ENCODE results near the gene DTHD1.

The DTHD1 gene

DNA sequence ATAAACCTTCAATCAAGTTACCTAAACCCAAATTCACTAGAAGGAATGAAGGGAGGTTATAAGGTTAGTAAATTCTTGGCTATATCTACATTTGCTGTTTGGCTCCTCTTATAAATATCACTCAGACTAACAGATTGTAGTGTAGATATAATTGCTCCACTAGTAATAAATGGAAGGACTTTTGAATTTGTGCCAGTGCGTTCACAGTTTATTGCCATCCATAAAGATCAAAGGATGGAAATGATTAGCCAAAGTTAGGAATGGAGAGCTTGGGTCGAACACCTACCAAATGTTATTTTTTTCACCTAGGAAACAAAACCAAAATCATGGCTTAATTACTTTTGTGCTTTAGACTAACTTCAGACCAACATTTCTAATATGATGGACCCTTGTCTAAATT is 9.2 kb downstream of the DTHD1 start:
- no peak overlapping the region for H3K4me3 ChIP-seq (ENCODE audit: low read depth, low read length)
- TF ChIP-seq, protein P1, sequence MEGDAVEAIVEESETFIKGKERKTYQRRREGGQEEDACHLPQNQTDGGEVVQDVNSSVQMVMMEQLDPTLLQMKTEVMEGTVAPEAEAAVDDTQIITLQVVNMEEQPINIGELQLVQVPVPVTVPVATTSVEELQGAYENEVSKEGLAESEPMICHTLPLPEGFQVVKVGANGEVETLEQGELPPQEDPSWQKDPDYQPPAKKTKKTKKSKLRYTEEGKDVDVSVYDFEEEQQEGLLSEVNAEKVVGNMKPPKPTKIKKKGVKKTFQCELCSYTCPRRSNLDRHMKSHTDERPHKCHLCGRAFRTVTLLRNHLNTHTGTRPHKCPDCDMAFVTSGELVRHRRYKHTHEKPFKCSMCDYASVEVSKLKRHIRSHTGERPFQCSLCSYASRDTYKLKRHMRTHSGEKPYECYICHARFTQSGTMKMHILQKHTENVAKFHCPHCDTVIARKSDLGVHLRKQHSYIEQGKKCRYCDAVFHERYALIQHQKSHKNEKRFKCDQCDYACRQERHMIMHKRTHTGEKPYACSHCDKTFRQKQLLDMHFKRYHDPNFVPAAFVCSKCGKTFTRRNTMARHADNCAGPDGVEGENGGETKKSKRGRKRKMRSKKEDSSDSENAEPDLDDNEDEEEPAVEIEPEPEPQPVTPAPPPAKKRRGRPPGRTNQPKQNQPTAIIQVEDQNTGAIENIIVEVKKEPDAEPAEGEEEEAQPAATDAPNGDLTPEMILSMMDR (IDR thresholded peaks at IDR 0.05; ENCODE audit: insufficient read depth, low read length, missing control alignments), result no peak
- ChIA-PET CTCF (no interaction called here), POLR2A (no interaction called here)
- no peak for DNase-seq (ENCODE audit: low read depth, low spot score)

DNA sequence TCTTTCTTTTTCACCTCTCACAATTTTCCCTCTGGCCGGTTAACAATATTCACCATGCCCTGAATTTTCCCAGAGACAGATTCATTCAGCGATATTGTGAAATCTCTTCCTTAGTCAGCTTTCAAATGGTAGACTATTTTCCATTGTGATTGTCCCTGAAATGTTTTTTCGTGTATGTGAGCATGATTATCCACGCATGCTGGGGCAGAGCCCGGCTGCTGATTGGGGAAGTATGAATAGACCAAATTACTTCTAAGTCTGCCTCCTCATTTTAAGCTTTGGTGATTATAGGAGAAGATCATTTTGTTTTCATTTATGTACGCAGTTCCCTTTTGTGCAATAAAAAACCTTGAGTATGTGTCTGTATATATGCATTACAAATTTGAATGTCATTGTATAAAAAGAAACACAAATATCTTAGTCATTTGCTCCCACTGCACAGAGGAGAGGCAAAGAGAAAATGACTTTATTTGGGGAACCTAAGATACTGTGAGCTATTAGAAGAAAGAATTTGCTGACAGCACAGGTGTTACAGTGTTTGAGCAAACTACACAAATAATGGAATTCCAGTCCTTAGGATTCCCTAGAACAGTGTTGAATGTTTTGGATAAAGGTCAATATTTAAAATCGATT is 11.3 kb downstream of the DTHD1 start:
- DNase-seq (ENCODE audit: low read depth, low spot score), result no peak
- ChIA-PET POLR2A (no interaction called here), CTCF (no interaction called here)
- TF ChIP-seq, protein P1 (IDR thresholded peaks at IDR 0.05; ENCODE audit: insufficient read depth, low read length, missing control alignments), result no peak
- no peak overlapping the region for H3K4me3 ChIP-seq (ENCODE audit: low read depth, low read length)

DNA sequence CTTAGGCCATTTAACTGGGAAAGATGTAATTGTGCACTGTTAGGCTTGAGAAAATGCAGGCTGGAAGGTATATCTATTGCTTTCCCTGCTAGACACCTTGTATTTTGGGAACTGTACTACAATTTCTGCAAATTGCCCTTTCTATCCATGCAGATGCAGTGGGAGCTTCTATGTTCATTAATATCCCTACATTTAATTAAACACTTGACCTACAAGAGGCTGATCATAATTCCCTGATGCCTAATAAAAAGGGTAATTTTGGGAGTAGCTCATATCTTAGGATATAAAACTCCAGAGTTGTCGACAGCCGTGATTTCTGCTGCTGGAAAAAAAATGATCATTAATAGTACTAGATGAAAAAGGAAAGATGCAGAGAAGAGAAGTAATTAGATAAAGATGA is 19.7 kb downstream of the DTHD1 start:
- TF ChIP-seq, protein P1 (IDR thresholded peaks at IDR 0.05; ENCODE audit: insufficient read depth, low read length, missing control alignments), result no peak
- H3K4me3 ChIP-seq (ENCODE audit: low read depth, low read length), result no peak overlapping the region
- no peak for DNase-seq (ENCODE audit: low read depth, low spot score)
- CTCF ChIA-PET, result no interaction called here
- POLR2A ChIA-PET, result no interaction called here

DNA sequence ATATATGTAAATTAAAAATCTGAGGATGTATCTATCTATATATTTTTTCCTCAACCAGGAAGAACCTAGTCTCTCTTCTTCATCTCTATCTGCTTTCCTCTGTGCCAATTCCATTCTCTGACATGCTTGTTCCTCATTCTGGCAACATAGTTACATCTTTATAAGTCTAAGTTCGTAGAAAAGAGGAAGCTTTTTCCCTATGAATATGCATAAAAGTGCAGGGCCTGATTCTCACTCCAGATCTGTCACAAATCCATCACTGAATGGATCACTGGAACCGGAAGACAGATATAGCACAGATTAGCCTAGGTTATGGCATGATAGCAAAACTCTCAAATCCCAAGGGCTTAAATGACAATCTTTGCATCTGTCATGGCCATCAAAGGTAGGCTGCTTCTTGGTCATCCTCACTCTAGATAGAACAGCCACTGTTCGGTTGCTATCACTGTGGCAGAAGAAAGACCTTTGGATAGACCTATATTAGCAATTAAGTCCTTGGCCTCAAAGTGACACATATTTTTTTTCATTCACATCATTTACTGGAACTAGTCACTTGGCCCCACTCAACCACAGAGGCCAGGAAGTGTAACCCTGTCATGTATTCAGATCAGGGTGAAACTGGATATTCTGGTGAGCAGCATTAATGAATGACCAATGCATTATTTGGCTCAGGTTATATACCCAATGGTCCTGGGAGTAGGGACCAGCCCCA is 22.2 kb downstream of the DTHD1 start:
- ChIA-PET POLR2A (no interaction called here), CTCF (no interaction called here)
- TF ChIP-seq, protein P1 (IDR thresholded peaks at IDR 0.05; ENCODE audit: insufficient read depth, low read length, missing control alignments), result no peak
- H3K4me3 ChIP-seq (ENCODE audit: low read depth, low read length), result no peak overlapping the region
- no peak for DNase-seq (ENCODE audit: low read depth, low spot score)

DNA sequence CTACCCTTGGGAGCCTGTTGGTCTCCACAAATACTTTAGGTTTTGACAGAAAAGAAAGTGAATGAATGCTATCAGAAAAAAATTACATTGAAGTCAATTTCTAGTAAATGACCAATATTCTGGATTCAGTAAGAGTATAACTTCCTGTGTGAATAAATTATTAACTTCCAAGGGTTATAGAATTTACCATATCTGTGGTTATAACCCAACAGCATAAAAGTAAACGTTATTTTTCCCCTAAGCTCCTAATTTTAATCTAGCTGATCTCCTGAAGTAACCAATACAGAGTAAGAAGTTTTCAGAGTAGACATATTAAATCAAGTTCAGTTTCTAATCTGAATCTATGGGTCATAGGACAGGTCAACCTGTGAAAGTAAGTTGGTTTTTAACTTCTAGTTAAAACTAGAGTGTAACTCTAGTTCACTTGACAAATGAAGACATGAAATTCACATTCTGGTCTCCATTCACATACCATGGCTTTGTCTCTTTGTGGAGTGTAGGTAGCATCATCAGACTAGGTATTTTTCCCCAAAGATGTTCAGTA is 22.8 kb downstream of the DTHD1 start:
- TF ChIP-seq, protein P1 (IDR thresholded peaks at IDR 0.05; ENCODE audit: insufficient read depth, low read length, missing control alignments), result no peak
- DNase-seq (ENCODE audit: low read depth, low spot score), result no peak
- POLR2A ChIA-PET, result no interaction called here
- no peak overlapping the region for H3K4me3 ChIP-seq (ENCODE audit: low read depth, low read length)
- CTCF ChIA-PET, result no interaction called here

DNA sequence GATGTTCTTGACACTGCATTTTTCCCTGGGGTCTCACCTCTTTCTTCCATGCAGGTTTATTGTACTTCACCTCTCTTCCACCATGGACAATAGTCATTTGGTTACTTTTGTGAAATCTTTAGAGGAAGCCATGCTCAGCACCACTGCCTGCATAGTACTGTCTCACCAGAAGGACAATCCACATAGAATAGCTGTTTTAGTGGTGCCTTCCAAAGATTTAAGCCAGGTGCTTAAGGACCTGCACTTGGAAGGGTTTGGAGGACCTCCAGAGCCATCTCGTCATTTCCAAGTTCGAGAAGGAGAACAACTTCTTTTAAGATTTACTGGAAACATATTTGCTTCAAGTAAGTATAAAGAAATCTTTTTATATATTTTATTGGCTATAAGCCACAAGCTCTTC is 26.7 kb downstream of the DTHD1 start:
- POLR2A ChIA-PET, result no interaction called here
- no peak for DNase-seq (ENCODE audit: low read depth, low spot score)
- H3K4me3 ChIP-seq (ENCODE audit: low read depth, low read length), result no peak overlapping the region
- TF ChIP-seq, protein P1 (IDR thresholded peaks at IDR 0.05; ENCODE audit: insufficient read depth, low read length, missing control alignments), result no peak
- CTCF ChIA-PET, result no interaction called here
